GM23338 (cell line): Measurements from ENCODE around the gene MEI1. TPM values are rescaled to one million over a fixed set of nuclear protein-coding genes. Genes with fewer than 3 reads are reported as not detected.

Experiments
- ATAC-seq: fragments of 200-7000 bp; cut with Tn5 transposase; 3 replicates; pipeline ENCODE4 v1.9.1; 2020
- DNase-seq: peaks from one replicate; pipeline ENCODE4 v3.0.0-alpha.2; 2015; ENCODE audit warnings: low spot score
- H2AFZ ChIP-seq: fragments of 200-600 bp; sonication (generic); 2 replicates; pipeline ENCODE4 v1.8.0; 2016; ENCODE audit warnings: antibody characterized with exemption, mild to moderate bottlenecking, moderate library complexity
- H3F3A ChIP-seq: fragments of 200-600 bp; sonication (generic); replicated peaks from 2 replicates; pipeline ENCODE4 v1.8.0; 2017; ENCODE audit warnings: antibody characterized with exemption, mixed run types, low read depth
- H3K27ac ChIP-seq: fragments of 200-600 bp; sonication (generic); 2 replicates; pipeline ENCODE4 v1.6.1; 2016; ENCODE audit warnings: low read depth
- H3K27me3 ChIP-seq: fragments of 200-600 bp; sonication (generic); 2 replicates; pipeline ENCODE4 v1.8.0; 2016; ENCODE audit warnings: mild to moderate bottlenecking, mixed run types, moderate library complexity; ENCODE audit not compliant: insufficient read depth
- H3K36me3 ChIP-seq: fragments of 200-600 bp; sonication (generic); 2 replicates; pipeline ENCODE4 v1.8.0; 2016; ENCODE audit warnings: mild to moderate bottlenecking; ENCODE audit not compliant: insufficient read depth
- H3K4me1 ChIP-seq: fragments of 200-600 bp; sonication (generic); 2 replicates; pipeline ENCODE4 v1.8.0; 2016; ENCODE audit warnings: mild to moderate bottlenecking, moderate library complexity; ENCODE audit not compliant: insufficient read depth
- H3K4me2 ChIP-seq: fragments of 200-600 bp; sonication (generic); 2 replicates; pipeline ENCODE4 v1.7.1; 2017; ENCODE audit warnings: mixed run types
- H3K4me3 ChIP-seq: fragments of 200-600 bp; sonication (generic); 2 replicates; pipeline ENCODE4 v1.6.1; 2016; ENCODE audit warnings: mixed run types
- H3K79me2 ChIP-seq: fragments of 200-600 bp; sonication (generic); replicated peaks from 2 replicates; pipeline ENCODE4 v1.8.0; 2017; ENCODE audit warnings: mild to moderate bottlenecking; ENCODE audit not compliant: insufficient read depth
- H3K9me2 ChIP-seq: fragments of 200-600 bp; sonication (generic); 2 replicates; pipeline ENCODE4 v1.8.0; 2017; ENCODE audit not compliant: insufficient read depth
- H4K20me1 ChIP-seq: fragments of 200-600 bp; sonication (generic); replicated peaks from 2 replicates; pipeline ENCODE4 v1.8.0; 2017; ENCODE audit warnings: mild to moderate bottlenecking; ENCODE audit not compliant: insufficient read depth
- H3K27ac Mint-ChIP-seq: 2 replicates; pipeline ENCODE4 v1.8.0; 2020; ENCODE audit warnings: inconsistent platforms, mild to moderate bottlenecking, moderate library complexity, mixed read lengths
- H3K27me3 Mint-ChIP-seq: 3 replicates; pipeline ENCODE4 v1.8.0; 2022; ENCODE audit warnings: low read depth, mild to moderate bottlenecking, moderate library complexity, mixed read lengths, inconsistent platforms; ENCODE audit not compliant: insufficient read depth, poor library complexity
- H3K36me3 Mint-ChIP-seq: 3 replicates; pipeline ENCODE4 v1.8.0; 2021; ENCODE audit warnings: low read depth, mild to moderate bottlenecking, inconsistent platforms, moderate library complexity, mixed read lengths
- H3K4me1 Mint-ChIP-seq: 3 replicates; pipeline ENCODE4 v1.8.0; 2020; ENCODE audit warnings: mild to moderate bottlenecking, inconsistent platforms, mixed read lengths
- H3K4me3 Mint-ChIP-seq: 3 replicates; pipeline ENCODE4 v1.8.0; 2021; ENCODE audit warnings: moderate library complexity, mild to moderate bottlenecking, inconsistent platforms, mixed read lengths
- H3K9me3 Mint-ChIP-seq: 3 replicates; pipeline ENCODE4 v1.8.0; 2020; ENCODE audit warnings: moderate library complexity, mild to moderate bottlenecking, inconsistent platforms, mixed read lengths
- CREB1 ChIP-seq: fragments of 250-450 bp; sonication (Bioruptor Pico); IDR thresholded peaks from 2 replicates; pipeline ENCODE4 v1.5.0; 2020; ENCODE audit warnings: low read depth, mild to moderate bottlenecking, moderate library complexity
- EZH2 ChIP-seq: fragments of 200-600 bp; sonication (generic); IDR thresholded peaks from one replicate; pipeline ENCODE4 v1.8.0; 2017; ENCODE audit warnings: antibody characterized with exemption, mild to moderate bottlenecking, low read depth; ENCODE audit not compliant: unreplicated experiment
- EZH2phosphoT487 ChIP-seq: fragments of 200-600 bp; sonication (generic); IDR thresholded peaks from one replicate; pipeline ENCODE4 v1.8.1; 2018; ENCODE audit warnings: antibody characterized with exemption; ENCODE audit not compliant: unreplicated experiment
- POLR2AphosphoS5 ChIP-seq: IDR thresholded peaks from 2 replicates; pipeline ENCODE4 v1.6.1; 2016; ENCODE audit warnings: antibody characterized with exemption, low read depth
- REST ChIP-seq: IDR thresholded peaks from one replicate; pipeline ENCODE4 v1.6.1; 2018; ENCODE audit warnings: antibody characterized with exemption; ENCODE audit not compliant: unreplicated experiment
- STAT1 ChIP-seq: IDR thresholded peaks from one replicate; pipeline ENCODE4 v1.6.1; 2016; ENCODE audit warnings: antibody characterized with exemption; ENCODE audit not compliant: unreplicated experiment
- ZNF114 ChIP-seq: fragments of 250-450 bp; sonication (Bioruptor Pico); IDR thresholded peaks from 2 replicates; pipeline ENCODE4 v1.5.0; 2020; ENCODE audit warnings: mild to moderate bottlenecking, moderate library complexity
- ZNF331 ChIP-seq: fragments of 250-450 bp; sonication (Bioruptor Pico); IDR thresholded peaks from 2 replicates; pipeline ENCODE4 v1.5.0; 2020; ENCODE audit warnings: low read depth, mild to moderate bottlenecking, moderate library complexity
- ZNF462 ChIP-seq: fragments of 250-450 bp; sonication (Bioruptor Pico); IDR thresholded peaks from 2 replicates; pipeline ENCODE4 v1.5.0; 2020; ENCODE audit warnings: mild to moderate bottlenecking, moderate library complexity
- polyA plus RNA-seq: library from polyadenylated mRNA; unstranded; fragments of >200 nt; fragmentation: Nextera tagmentation; extraction: Ambion mirVana; gene quantifications from 2 replicates; pipeline ENCODE4 v1.2.1, GENCODE V29; 2016
- total RNA-seq: library from RNA; depleted of rRNA; stranded (reverse); fragments of >200 nt; shearing (Covaris generic); gene quantifications from 2 replicates; pipeline ENCODE4 v1.2.3, GENCODE V29; 2014
- TF ChIP-seq, protein P1 (sequence below), 2 experiments: fragments of 200-600 bp in 1 of 2; sonication (generic) in 1 of 2; conservative IDR thresholded peaks; 2 replicates each; pipeline versions ENCODE4 v1.5.1 to v1.6.1; 2016 to 2017; ENCODE audit warnings: antibody characterized with exemption in 2 of 2, low read depth in 2 of 2, mild to moderate bottlenecking in 2 of 2, moderate library complexity in 1 of 2

Gene MEI1
- total and polyA plus RNA-seq, 2 experiments from 2014 or later, result 0.28 to 0.87 TPM

GRCh38 chr22:41713004-41713403, 13.7 kb downstream of the MEI1 start:
- no peaks in the 10 kb centered on the region for H3K36me3 ChIP-seq
- ATAC-seq (no peak), DNase-seq (no peak)
- no peaks in the 10 kb centered on the region; the same call in 1 of the 2 replicates for H4K20me1 ChIP-seq
- no peak overlapping the region for H2AFZ ChIP-seq
- no peaks in the 10 kb centered on the region for H3K79me2 ChIP-seq
- no peaks in the 10 kb centered on the region for H3K36me3 Mint-ChIP-seq
- no peak for TF ChIP-seq ZNF331 (CRISPR knock-in tag)
- no peak for TF ChIP-seq ZNF114 (CRISPR knock-in tag)
- TF ChIP-seq EZH2phosphoT487, result no peak
- TF ChIP-seq EZH2, result no peak
- no peak for TF ChIP-seq STAT1
- TF ChIP-seq CREB1, result no peak
- TF ChIP-seq, protein P1, sequence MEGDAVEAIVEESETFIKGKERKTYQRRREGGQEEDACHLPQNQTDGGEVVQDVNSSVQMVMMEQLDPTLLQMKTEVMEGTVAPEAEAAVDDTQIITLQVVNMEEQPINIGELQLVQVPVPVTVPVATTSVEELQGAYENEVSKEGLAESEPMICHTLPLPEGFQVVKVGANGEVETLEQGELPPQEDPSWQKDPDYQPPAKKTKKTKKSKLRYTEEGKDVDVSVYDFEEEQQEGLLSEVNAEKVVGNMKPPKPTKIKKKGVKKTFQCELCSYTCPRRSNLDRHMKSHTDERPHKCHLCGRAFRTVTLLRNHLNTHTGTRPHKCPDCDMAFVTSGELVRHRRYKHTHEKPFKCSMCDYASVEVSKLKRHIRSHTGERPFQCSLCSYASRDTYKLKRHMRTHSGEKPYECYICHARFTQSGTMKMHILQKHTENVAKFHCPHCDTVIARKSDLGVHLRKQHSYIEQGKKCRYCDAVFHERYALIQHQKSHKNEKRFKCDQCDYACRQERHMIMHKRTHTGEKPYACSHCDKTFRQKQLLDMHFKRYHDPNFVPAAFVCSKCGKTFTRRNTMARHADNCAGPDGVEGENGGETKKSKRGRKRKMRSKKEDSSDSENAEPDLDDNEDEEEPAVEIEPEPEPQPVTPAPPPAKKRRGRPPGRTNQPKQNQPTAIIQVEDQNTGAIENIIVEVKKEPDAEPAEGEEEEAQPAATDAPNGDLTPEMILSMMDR (conservative IDR thresholded peaks at IDR 0.05; ENCODE audit: low read depth in 2 of 2), result no peak
- no peak for TF ChIP-seq POLR2AphosphoS5
- no peak for TF ChIP-seq REST
- no peak for TF ChIP-seq ZNF462 (CRISPR knock-in tag)
- no peaks in the 10 kb centered on the region for H3K27me3 ChIP-seq
- no peak overlapping the region for H3K4me3 ChIP-seq
- H3K27ac Mint-ChIP-seq, result no peak overlapping the region
- no peak overlapping the region for H3K27ac ChIP-seq
- H3K27me3 Mint-ChIP-seq, result peaks cover 6% of the 10 kb centered on the region
- H3K4me1 ChIP-seq, result no peaks in the 10 kb centered on the region
- no peak overlapping the region for H3K4me2 ChIP-seq
- no peaks in the 10 kb centered on the region for H3K4me1 Mint-ChIP-seq
- no peak overlapping the region for H3K4me3 Mint-ChIP-seq
- H3F3A ChIP-seq, result no peaks in the 10 kb centered on the region
- no peaks in the 10 kb centered on the region for H3K9me2 ChIP-seq
- H3K9me3 Mint-ChIP-seq, result no peaks in the 10 kb centered on the region
